ENCODE results near the gene RABGGTA. TPM values are rescaled to one million over a fixed set of nuclear protein-coding genes. Genes with fewer than 3 reads are reported as not detected.

The RABGGTA gene
- total RNA-seq, 1 donor from 2014 or later, result 25.9 TPM

DNA sequence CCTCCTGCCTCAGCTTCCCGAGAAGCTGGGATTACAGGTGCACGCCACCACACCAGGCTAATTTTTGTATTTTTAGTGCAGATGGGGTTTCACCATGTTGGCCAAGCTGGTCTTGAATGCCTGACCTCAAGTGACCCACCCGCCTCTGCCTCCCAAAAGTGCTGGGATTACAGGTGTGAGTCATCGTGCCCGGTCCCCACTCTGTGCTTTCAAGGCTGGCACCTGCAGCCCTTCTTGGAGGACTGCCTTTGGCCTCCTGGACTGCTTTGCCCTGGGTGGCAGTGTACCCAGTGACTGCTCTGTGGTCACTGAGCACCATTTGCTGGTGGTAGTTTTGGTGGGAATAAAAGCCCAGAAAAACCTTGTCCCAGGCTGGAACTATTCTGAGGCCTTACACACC lies 15.6 kb upstream of the RABGGTA start:
- Mint-ChIP-seq H3K36me3 (ENCODE audit: insufficient read depth) (peaks cover 3% of the 10 kb centered on the region), H3K9me3 (ENCODE audit: low read depth) (no peaks in the 10 kb centered on the region), H3K27me3 (no peaks in the 10 kb centered on the region), H3K27ac (no peak overlapping the region), H3K4me1 (ENCODE audit: low read depth) (no peaks in the 10 kb centered on the region), H3K4me3 (ENCODE audit: low read depth) (no peak overlapping the region)
- TF ChIP-seq, protein P1, sequence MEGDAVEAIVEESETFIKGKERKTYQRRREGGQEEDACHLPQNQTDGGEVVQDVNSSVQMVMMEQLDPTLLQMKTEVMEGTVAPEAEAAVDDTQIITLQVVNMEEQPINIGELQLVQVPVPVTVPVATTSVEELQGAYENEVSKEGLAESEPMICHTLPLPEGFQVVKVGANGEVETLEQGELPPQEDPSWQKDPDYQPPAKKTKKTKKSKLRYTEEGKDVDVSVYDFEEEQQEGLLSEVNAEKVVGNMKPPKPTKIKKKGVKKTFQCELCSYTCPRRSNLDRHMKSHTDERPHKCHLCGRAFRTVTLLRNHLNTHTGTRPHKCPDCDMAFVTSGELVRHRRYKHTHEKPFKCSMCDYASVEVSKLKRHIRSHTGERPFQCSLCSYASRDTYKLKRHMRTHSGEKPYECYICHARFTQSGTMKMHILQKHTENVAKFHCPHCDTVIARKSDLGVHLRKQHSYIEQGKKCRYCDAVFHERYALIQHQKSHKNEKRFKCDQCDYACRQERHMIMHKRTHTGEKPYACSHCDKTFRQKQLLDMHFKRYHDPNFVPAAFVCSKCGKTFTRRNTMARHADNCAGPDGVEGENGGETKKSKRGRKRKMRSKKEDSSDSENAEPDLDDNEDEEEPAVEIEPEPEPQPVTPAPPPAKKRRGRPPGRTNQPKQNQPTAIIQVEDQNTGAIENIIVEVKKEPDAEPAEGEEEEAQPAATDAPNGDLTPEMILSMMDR (IDR thresholded peaks at IDR 0.05; ENCODE audit: unreplicated experiment), result no peak
- no peak for DNase-seq (ENCODE audit: low spot score, unreplicated experiment)

- Mint-ChIP-seq H3K27ac (no peak overlapping the region), H3K27me3 (no peaks in the 10 kb centered on the region)
These were observed 14.0 kb upstream of the RABGGTA start for GRCh38 chr14:24285351-24285750.

DNA sequence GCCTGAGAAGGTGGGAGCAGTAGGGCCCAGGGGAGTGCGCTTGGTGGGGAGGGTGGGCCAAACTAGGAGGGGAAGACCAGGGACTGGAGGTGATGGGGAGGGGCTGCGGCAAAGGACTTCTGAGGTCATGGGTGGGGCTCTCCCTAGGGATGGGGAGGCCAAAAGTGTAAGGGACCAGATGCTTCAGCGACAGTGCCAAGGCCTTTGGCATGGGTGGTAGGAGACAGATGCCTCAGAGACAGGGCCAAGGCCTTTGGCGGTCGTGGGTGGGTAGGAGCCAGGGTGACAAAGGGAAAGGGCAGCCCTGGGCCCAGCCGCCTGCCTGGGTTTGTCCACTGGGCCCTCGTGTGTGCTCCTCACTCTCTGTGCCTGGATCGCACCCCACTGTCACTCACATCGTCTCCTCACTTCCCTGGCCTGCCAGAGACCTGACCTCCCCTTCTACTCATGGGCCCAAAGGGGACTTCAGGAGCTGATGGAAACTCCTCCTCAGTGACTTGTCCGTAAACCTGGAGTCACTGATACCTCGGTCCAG lies 13.2 kb upstream of the RABGGTA start:
- H3K4me1 Mint-ChIP-seq (ENCODE audit: low read depth), result no peaks in the 10 kb centered on the region
- no peak overlapping the region for H3K27ac Mint-ChIP-seq
- DNase-seq (ENCODE audit: low spot score, unreplicated experiment), result no peak
- H3K27me3 Mint-ChIP-seq, result no peaks in the 10 kb centered on the region
- H3K9me3 Mint-ChIP-seq (ENCODE audit: low read depth), result no peaks in the 10 kb centered on the region
- TF ChIP-seq, protein P1 (IDR thresholded peaks at IDR 0.05; ENCODE audit: unreplicated experiment), result no peak
- H3K4me3 Mint-ChIP-seq (ENCODE audit: low read depth), result no peak overlapping the region
- no peaks in the 10 kb centered on the region for H3K36me3 Mint-ChIP-seq (ENCODE audit: insufficient read depth)

More at GRCh38 chr14:24285351-24285750, 14.0 kb upstream of the RABGGTA start:
- no peak for DNase-seq (ENCODE audit: low spot score, unreplicated experiment)
- Mint-ChIP-seq H3K4me1 (ENCODE audit: low read depth) (no peaks in the 10 kb centered on the region), H3K36me3 (ENCODE audit: insufficient read depth) (peaks cover under 1% of the 10 kb centered on the region), H3K9me3 (ENCODE audit: low read depth) (no peaks in the 10 kb centered on the region), H3K4me3 (ENCODE audit: low read depth) (no peak overlapping the region)
- TF ChIP-seq, protein P1 (IDR thresholded peaks at IDR 0.05; ENCODE audit: unreplicated experiment), result no peak

GRCh38 chr14:24283796-24284460 lies 12.5 kb upstream of the RABGGTA start:
- TF ChIP-seq, protein P1 (IDR thresholded peaks at IDR 0.05; ENCODE audit: unreplicated experiment), result no peak

GRCh38 chr14:24282736-24283135 lies 11.3 kb upstream of the RABGGTA start:
- H3K4me3 Mint-ChIP-seq (ENCODE audit: low read depth), result no peak overlapping the region
- DNase-seq (ENCODE audit: low spot score, unreplicated experiment), result no peak
- H3K27ac Mint-ChIP-seq, result no peak overlapping the region
- TF ChIP-seq, protein P1 (IDR thresholded peaks at IDR 0.05; ENCODE audit: unreplicated experiment), result no peak
- no peaks in the 10 kb centered on the region for H3K9me3 Mint-ChIP-seq (ENCODE audit: low read depth)
- H3K4me1 Mint-ChIP-seq (ENCODE audit: low read depth), result no peaks in the 10 kb centered on the region
- no peaks in the 10 kb centered on the region for H3K27me3 Mint-ChIP-seq
- no peaks in the 10 kb centered on the region for H3K36me3 Mint-ChIP-seq (ENCODE audit: insufficient read depth)

More at GRCh38 chr14:24283796-24284460, 12.5 kb upstream of the RABGGTA start:
- Mint-ChIP-seq H3K36me3 (ENCODE audit: insufficient read depth) (no peaks in the 10 kb centered on the region), H3K27ac (no peak overlapping the region), H3K9me3 (ENCODE audit: low read depth) (no peaks in the 10 kb centered on the region), H3K4me3 (ENCODE audit: low read depth) (no peak overlapping the region), H3K27me3 (no peaks in the 10 kb centered on the region), H3K4me1 (ENCODE audit: low read depth) (no peaks in the 10 kb centered on the region)
- DNase-seq (ENCODE audit: low spot score, unreplicated experiment), result no peak

All from progenitor cell of endocrine pancreas (in vitro differentiated cells).